Caco-2 (cell line): ENCODE results near the gene TMEFF2. TPM values are rescaled to one million over a fixed set of nuclear protein-coding genes. Genes with fewer than 3 reads are reported as not detected.

Experiments used
- BruUV-seq: library from RNA; stranded (reverse); fragments of 400-500 nt; replicated peaks from 2 replicates; lab custom pipeline; 2021; lab: Mats Ljungman, UMichigan
- CTCF ChIA-PET: fragments of 300-600 bp; sonication (Branson Sonifier 250); formaldehyde crosslinking; loops from one replicate; lab custom pipeline; 2022; ENCODE audit warnings: antibody characterized with exemption; lab: Charles Lee
- POLR2A ChIA-PET: fragments of 300-600 bp; sonication (Branson Sonifier 250); formaldehyde crosslinking; loops from one replicate; lab custom pipeline; 2022; ENCODE audit warnings: antibody characterized with exemption; lab: Charles Lee
- DNase-seq, 2 experiments: peaks; one replicate each; pipeline versions ENCODE4 v3.0.0 to v3.0.0-alpha.2; 2020 to 2022
- H3K27me3 ChIP-seq: replicated peaks from 2 replicates; pipeline ENCODE4 v1.6.0; 2011; ENCODE audit warnings: low read length; ENCODE audit not compliant: control insufficient read depth, insufficient read depth
- H3K36me3 ChIP-seq: 2 replicates; pipeline ENCODE4 v1.5.1; 2011; ENCODE audit warnings: low read length; ENCODE audit not compliant: control insufficient read depth, insufficient read depth
- H3K4me1 ChIP-seq: fragments of 250-450 bp; sonication (Bioruptor Pico); 2 replicates; pipeline ENCODE4 v1.5.1; 2020; ENCODE audit warnings: mild to moderate bottlenecking
- H3K4me3 ChIP-seq: 2 replicates; pipeline ENCODE4 v1.5.1; 2011; ENCODE audit warnings: low read depth, mild to moderate bottlenecking, control low read depth, low read length
- H3K9me3 ChIP-seq: fragments of 250-450 bp; sonication (Bioruptor Pico); 2 replicates; pipeline ENCODE4 v1.5.1; 2020; ENCODE audit warnings: mild to moderate bottlenecking, moderate library complexity
- H3K27ac Mint-ChIP-seq: one replicate; pipeline ENCODE4 v1.8.0; 2022; ENCODE audit warnings: mixed read lengths; ENCODE audit not compliant: unreplicated experiment
- H3K27me3 Mint-ChIP-seq: one replicate; pipeline ENCODE4 v1.8.0; 2022; ENCODE audit warnings: mixed read lengths; ENCODE audit not compliant: insufficient read depth, unreplicated experiment
- H3K36me3 Mint-ChIP-seq: one replicate; pipeline ENCODE4 v1.8.0; 2022; ENCODE audit warnings: mild to moderate bottlenecking, mixed read lengths; ENCODE audit not compliant: insufficient read depth, unreplicated experiment
- H3K4me1 Mint-ChIP-seq: one replicate; pipeline ENCODE4 v1.8.0; 2022; ENCODE audit warnings: low read depth, mixed read lengths; ENCODE audit not compliant: unreplicated experiment
- H3K4me3 Mint-ChIP-seq: one replicate; pipeline ENCODE4 v1.8.0; 2022; ENCODE audit warnings: mild to moderate bottlenecking, moderate library complexity, mixed read lengths; ENCODE audit not compliant: unreplicated experiment
- H3K9me3 Mint-ChIP-seq: one replicate; pipeline ENCODE4 v1.8.0; 2022; ENCODE audit warnings: mixed read lengths; ENCODE audit not compliant: unreplicated experiment
- CTCF ChIP-seq, 2 experiments: fragments of 200-600 bp in 1 of 2; IDR thresholded peaks; 1 replicate in 1 of 2; 2 replicates in 1 of 2; pipeline versions ENCODE4 v1.5.1 to v1.8.0; 2011 to 2022; ENCODE audit warnings: antibody characterized with exemption in 1 of 2, control low read depth in 1 of 2, inconsistent platforms in 1 of 2, low read depth in 1 of 2, low read length in 1 of 2, mild to moderate bottlenecking in 1 of 2, moderate library complexity in 1 of 2; ENCODE audit not compliant: insufficient read depth in 1 of 2, severe bottlenecking in 1 of 2, unreplicated experiment in 1 of 2
- intact Hi-C: fragments of 100-400 bp; cut with micrococcal nuclease; formaldehyde crosslinking; loops from one replicate; pipeline ENCODE4 v1.10.0; 2022; ENCODE audit not compliant: unreplicated experiment
- total RNA-seq: library from RNA; stranded (reverse); gene quantifications from 2 replicates; pipeline ENCODE4 v1.2.3, GENCODE V29; 2022

The TMEFF2 gene
- total RNA-seq, 1 experiment from 2014 or later = not detected

GRCh38 chr2:191950132-191950874 lies 244.4 kb downstream of the TMEFF2 start:
- intact Hi-C loops = no loop called here
- no peak overlapping the region for H3K4me3 Mint-ChIP-seq
- CTCF ChIA-PET = no interaction called here
- Histone ChIP-seq H3K4me3 (no peak overlapping the region), H3K27me3 (no peaks in the 10 kb centered on the region), H3K36me3 (no peaks in the 10 kb centered on the region), H3K9me3 (no peaks in the 10 kb centered on the region), H3K4me1 (no peaks in the 10 kb centered on the region)
- POLR2A ChIA-PET = no interaction called here
- no peaks in the 10 kb centered on the region for H3K36me3 Mint-ChIP-seq
- no peaks in the 10 kb centered on the region for H3K27me3 Mint-ChIP-seq
- H3K9me3 Mint-ChIP-seq = no peaks in the 10 kb centered on the region
- no peak overlapping the region for H3K27ac Mint-ChIP-seq
- H3K4me1 Mint-ChIP-seq = no peaks in the 10 kb centered on the region
- DNase-seq = no peak
- BruUV-seq = no TSS peak
- TF ChIP-seq CTCF (IDR thresholded peaks at IDR 0.05; ENCODE audit: insufficient read depth in 1 of 2, low read depth in 1 of 2, low read length in 1 of 2, severe bottlenecking in 1 of 2, unreplicated experiment in 1 of 2) = no peak

- no peaks in the 10 kb centered on the region for H3K4me1 ChIP-seq
- DNase-seq = no peak
- H3K36me3 Mint-ChIP-seq = no peaks in the 10 kb centered on the region
- no peaks in the 10 kb centered on the region for H3K36me3 ChIP-seq
- H3K4me3 Mint-ChIP-seq = no peak overlapping the region
- ChIA-PET CTCF (no interaction called here), POLR2A (no interaction called here)
- no peaks in the 10 kb centered on the region for H3K9me3 Mint-ChIP-seq
- intact Hi-C loops = loop anchor here (5.0 kb wide), 1 partner anchor 215 kb away; no protein-coding TSS in a partner anchor
- no peak overlapping the region for H3K27ac Mint-ChIP-seq
- no TSS peak for BruUV-seq
- no peaks in the 10 kb centered on the region for H3K4me1 Mint-ChIP-seq
- no peak overlapping the region for H3K4me3 ChIP-seq
- no peaks in the 10 kb centered on the region for H3K27me3 Mint-ChIP-seq
- H3K27me3 ChIP-seq = no peaks in the 10 kb centered on the region
- H3K9me3 ChIP-seq = no peaks in the 10 kb centered on the region
- TF ChIP-seq CTCF (IDR thresholded peaks at IDR 0.05; ENCODE audit: insufficient read depth in 1 of 2, low read depth in 1 of 2, low read length in 1 of 2, severe bottlenecking in 1 of 2, unreplicated experiment in 1 of 2) = no peak
Measured at GRCh38 chr2:191947235-191947634, 247.5 kb downstream of the TMEFF2 start.

- no peak overlapping the region for H3K27ac Mint-ChIP-seq
- Histone ChIP-seq H3K4me3 (no peak overlapping the region), H3K27me3 (no peaks in the 10 kb centered on the region), H3K4me1 (no peaks in the 10 kb centered on the region), H3K9me3 (no peaks in the 10 kb centered on the region), H3K36me3 (no peaks in the 10 kb centered on the region)
- ChIA-PET POLR2A (no interaction called here), CTCF (no interaction called here)
- H3K4me1 Mint-ChIP-seq = no peaks in the 10 kb centered on the region
- intact Hi-C loops = loop anchor here (5.0 kb wide), 1 partner anchor 216 kb away; no protein-coding TSS in a partner anchor
- no peak for DNase-seq
- no peaks in the 10 kb centered on the region for H3K9me3 Mint-ChIP-seq
- no peak overlapping the region for H3K4me3 Mint-ChIP-seq
- BruUV-seq = no TSS peak
- H3K36me3 Mint-ChIP-seq = no peaks in the 10 kb centered on the region
- H3K27me3 Mint-ChIP-seq = no peaks in the 10 kb centered on the region
- TF ChIP-seq CTCF (IDR thresholded peaks at IDR 0.05; ENCODE audit: insufficient read depth in 1 of 2, low read depth in 1 of 2, low read length in 1 of 2, severe bottlenecking in 1 of 2, unreplicated experiment in 1 of 2) = no peak
Measured at GRCh38 chr2:191946471-191947182, 248.1 kb downstream of the TMEFF2 start.
